Endothelial cell of coronary artery (primary cell): Measurements from ENCODE around the gene ALG8. TPM values are rescaled to one million over a fixed set of nuclear protein-coding genes. Genes with fewer than 3 reads are reported as not detected.

ENCODE experiments used
- total RNA-seq: library from RNA; depleted of rRNA; stranded (reverse); fragments of >200 nt; gene quantifications from 2 replicates; pipeline ENCODE4 v1.2.3, GENCODE V29; 2014

The ALG8 gene
- total RNA-seq, result 32.5 and 35.3 TPM in 2 replicates

DNA sequence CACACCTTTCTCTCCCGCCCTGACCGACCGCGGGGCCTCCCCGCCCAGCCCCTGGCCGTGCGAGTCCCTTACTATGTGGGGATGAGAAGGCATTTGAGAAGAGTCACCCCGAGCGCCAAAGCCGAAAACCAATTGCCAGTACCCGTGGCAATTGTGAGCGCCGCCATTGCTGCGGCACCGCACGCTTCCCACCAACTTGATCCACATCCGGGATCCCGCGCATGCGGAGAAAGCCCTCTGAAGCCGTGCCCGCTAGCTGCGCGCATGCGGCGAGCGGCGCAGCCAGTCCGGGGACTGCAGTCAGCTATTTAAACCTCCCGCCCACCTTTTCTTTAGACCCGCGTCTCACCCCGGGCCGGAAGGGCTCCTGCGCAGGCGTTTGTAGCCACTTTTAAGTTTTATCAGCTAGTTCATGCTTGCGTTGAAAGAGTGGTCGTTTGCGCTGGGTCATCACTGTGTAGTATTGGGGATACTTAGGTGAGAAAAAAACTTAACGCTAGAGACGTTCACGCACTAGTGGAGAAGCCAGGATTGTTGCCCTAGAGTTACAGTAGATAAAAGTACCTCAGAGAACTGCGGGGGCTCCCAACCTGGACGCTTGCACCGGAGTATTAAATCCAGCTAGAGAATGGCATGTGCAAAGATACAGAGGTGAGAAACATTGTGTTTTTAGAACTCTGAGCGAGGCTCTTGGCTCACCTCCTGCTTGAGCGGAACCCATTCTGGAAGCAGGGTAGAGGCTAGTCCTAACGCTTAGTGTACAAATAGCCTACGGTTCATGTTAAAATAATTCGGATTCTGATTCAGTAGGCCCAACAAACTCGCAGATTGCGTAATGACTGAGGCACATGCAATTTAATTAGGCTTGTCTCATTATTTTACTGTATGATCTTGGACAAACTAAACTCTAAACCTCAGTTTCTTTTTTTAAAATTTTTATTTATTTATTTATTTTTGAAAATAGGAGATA is at the start of gene ALG8:
Gene ALG8, minus strand, starts transcription at position 205 of the 970 bp plus-strand sequence. Its CDS starts 38 bp downstream, at position 167.

DNA sequence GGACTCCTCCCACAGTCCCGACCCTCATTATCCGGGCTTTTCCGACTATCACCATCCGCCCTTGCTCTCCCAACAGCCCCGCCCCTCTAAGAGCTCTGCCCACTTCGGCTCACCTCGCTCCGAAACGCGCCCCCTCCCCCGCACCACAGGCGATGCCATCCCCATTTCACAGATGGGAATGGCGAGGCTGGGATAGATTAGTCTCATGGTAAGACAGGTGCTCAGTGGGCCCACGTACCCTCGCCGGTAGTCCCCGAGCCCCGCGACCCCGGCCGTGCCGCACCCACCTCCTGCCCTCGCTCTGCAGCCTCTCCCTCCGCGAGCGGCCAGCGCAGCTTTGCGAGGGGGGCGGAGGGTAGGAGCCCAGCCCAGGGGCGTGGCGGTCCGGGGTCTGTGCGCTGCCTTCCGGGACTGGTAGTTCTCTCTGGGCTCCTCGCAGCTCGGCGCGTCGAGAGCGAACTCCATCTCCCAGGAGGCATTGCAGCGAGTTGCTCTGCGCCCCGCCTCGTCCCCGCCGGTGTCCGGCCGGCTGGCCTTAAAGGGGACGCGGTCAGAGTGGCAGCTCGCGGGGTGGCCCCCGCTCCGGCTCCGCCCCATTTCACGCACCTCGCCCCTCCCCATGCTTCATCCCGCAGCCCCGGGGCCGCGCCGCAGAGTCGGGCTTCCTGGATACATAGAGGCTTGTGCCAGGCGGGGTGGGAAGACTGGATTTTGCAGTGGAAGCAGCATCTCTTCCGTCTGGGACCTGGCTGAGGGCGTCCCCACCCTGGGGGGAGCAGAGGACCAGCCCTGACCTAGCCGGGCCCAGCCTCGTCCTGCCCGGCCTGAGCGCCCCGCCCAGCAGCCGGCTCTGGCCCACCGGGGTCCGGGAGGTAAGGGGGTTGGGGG is 49.1 kb upstream of the ALG8 start, which contains the start of the genes KCTD21 and USP35:
Gene KCTD21, minus strand, starts transcription at position 341 of the 888 bp plus-strand sequence. CDS start 14,072 bp downstream, outside the sequence.
Gene USP35, plus strand, starts transcription at position 634 of the 888 bp plus-strand sequence. CDS start 7,327 bp downstream, outside the sequence.

DNA sequence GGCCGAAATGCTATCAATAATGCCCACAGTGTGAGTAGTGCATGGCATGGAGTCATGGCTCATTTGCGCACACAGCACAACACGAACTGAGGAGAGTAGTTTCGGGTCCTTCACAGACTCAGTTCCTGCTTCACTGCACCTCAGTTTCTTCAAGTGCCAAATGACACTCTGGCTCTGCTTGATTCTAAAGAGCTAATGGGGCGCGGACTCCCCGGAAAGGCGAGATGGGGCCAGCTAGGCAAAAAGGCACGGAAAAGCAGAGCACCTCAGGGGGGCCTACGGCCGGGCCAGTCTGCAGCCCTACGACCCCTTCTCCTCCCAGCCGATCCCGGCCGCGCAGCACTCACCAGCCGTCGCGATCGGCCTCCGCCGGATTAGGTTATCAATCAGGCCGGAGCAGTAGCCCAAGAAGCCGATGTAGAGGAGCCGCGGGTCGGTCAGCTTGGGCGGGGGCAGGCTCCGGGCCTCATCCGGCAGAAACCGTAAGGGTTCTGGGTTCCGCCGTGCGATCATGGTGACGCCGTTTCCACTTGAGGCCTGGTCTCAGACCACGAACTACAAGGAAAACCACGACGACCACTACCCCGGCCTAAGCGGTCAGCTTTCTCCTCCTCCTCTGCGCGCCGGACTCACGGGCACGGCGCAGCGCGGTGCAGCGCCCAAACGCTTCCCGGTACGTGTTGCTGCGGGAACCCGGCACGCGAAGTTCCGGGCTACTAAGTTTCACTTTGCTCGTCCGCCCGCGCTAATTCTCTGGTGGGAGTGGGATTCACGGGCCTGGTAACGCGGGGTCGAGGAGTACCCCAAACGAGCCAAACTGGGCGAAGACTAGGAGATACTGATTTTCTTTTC is 60.0 kb downstream of the ALG8 start, which contains the start of gene NDUFC2:
Gene NDUFC2, minus strand, starts transcription at position 631 of the 852 bp plus-strand sequence. Its CDS starts 118 bp downstream, at position 513.

DNA sequence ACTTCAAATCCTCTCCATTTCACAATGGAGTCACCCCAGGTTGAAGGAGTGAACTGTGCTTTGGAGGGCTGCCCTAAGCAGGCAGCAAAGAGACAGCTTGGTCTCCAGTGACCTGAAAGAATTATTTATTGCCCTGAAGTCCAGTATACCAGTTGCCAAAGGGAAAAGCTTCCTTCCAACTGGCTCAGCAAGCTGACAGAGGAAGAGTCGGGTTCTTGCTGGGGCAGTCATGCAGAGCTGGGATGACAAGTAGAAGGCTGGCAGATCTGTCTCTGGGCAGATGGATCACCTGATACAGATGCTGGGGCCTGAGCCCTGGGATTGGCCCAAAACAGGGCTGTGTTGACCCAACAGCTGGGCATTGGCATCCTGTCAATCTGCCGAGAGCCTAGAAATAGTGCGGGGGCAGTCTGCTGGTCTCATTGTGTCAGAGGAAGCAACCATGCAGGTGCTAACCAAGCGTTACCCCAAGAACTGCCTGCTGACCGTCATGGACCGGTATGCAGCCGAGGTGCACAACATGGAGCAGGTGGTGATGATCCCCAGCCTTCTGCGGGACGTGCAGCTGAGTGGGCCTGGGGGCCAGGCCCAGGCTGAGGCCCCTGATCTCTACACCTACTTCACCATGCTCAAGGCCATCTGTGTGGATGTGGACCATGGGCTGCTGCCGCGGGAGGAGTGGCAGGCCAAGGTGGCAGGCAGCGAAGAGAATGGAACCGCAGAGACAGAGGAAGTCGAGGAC is 75.8 kb downstream of the ALG8 start, which contains the start of gene THRSP:
Gene THRSP, plus strand, starts transcription at position 422 of the 742 bp plus-strand sequence. Its CDS starts 21 bp downstream, at position 443.

Other genes with a start within 250 kb of the ALG8 start
- 29.5 and 31.0 TPM in 2 replicates for gene INTS4, start 145.0 kb downstream of the ALG8 start, total RNA-seq
- gene KCTD14, start 116.3 kb downstream of the ALG8 start, total RNA-seq, result 0.36 and 0.66 TPM in 2 replicates
- not detected in 2 replicates for gene THRSP, start 75.8 kb downstream of the ALG8 start, total RNA-seq
- gene NDUFC2, start 59.8 kb downstream of the ALG8 start, total RNA-seq, result 79.4 and 98.3 TPM in 2 replicates
- 4.0 and 7.9 TPM in 2 replicates for gene KCTD21, start 49.0 kb upstream of the ALG8 start, total RNA-seq
- gene USP35, start 49.3 kb upstream of the ALG8 start, total RNA-seq, result 5.4 and 10.3 TPM in 2 replicates